ENCODE data around the gene ZCWPW1. TPM values are rescaled to one million over a fixed set of nuclear protein-coding genes. Genes with fewer than 3 reads are reported as not detected.

ZCWPW1 gene
- total RNA-seq, 1 experiment from 2014 or later: 4.1 TPM

- no peak for TF ChIP-seq CTCF (IDR thresholded peaks at IDR 0.05; ENCODE audit: unreplicated experiment)
- CTCF ChIA-PET: no interaction called here
- intact Hi-C loops (cut with micrococcal nuclease; ENCODE audit: unreplicated experiment): no loop called here
- Mint-ChIP-seq H3K36me3 (ENCODE audit: insufficient read depth, unreplicated experiment) (peaks cover 35% of the 10 kb centered on the region), H3K4me3 (ENCODE audit: low read depth, unreplicated experiment) (no peak overlapping the region), H3K9me3 (ENCODE audit: low read depth, unreplicated experiment) (no peaks in the 10 kb centered on the region), H3K27ac (ENCODE audit: unreplicated experiment) (no peak overlapping the region), H3K27me3 (ENCODE audit: unreplicated experiment) (no peaks in the 10 kb centered on the region), H3K4me1 (ENCODE audit: low read depth, unreplicated experiment) (peaks cover 10% of the 10 kb centered on the region)
- no peak for DNase-seq
- BruUV-seq (replicated peaks): no TSS peak
Observed at GRCh38 chr7:100438172-100438571, 9.7 kb upstream of the ZCWPW1 start.

GRCh38 chr7:100437150-100438100 is 8.9 kb upstream of the ZCWPW1 start:
- CTCF ChIA-PET: interaction anchor here (0.5 kb wide), 1 partner anchor 320 kb away, joined by 3 read pairs; no protein-coding TSS in a partner anchor
- intact Hi-C loops (cut with micrococcal nuclease; ENCODE audit: unreplicated experiment): no loop called here
- BruUV-seq (replicated peaks): no TSS peak
- Mint-ChIP-seq H3K4me3 (ENCODE audit: low read depth, unreplicated experiment) (no peak overlapping the region), H3K36me3 (ENCODE audit: insufficient read depth, unreplicated experiment) (peaks cover 40% of the 10 kb centered on the region), H3K27ac (ENCODE audit: unreplicated experiment) (no peak overlapping the region), H3K27me3 (ENCODE audit: unreplicated experiment) (no peaks in the 10 kb centered on the region), H3K4me1 (ENCODE audit: low read depth, unreplicated experiment) (peaks cover 10% of the 10 kb centered on the region), H3K9me3 (ENCODE audit: low read depth, unreplicated experiment) (no peaks in the 10 kb centered on the region)
- no peak for DNase-seq
- TF ChIP-seq CTCF (IDR thresholded peaks at IDR 0.05; ENCODE audit: unreplicated experiment): no peak

GRCh38 chr7:100435401-100436304 is 7.2 kb upstream of the ZCWPW1 start:
- no TSS peak for BruUV-seq (replicated peaks)
- DNase-seq: peak; percentile 28
- Mint-ChIP-seq H3K4me1 (ENCODE audit: low read depth, unreplicated experiment) (peaks cover 10% of the 10 kb centered on the region), H3K36me3 (ENCODE audit: insufficient read depth, unreplicated experiment) (peaks cover 52% of the 10 kb centered on the region), H3K27ac (ENCODE audit: unreplicated experiment) (peak overlapping the region; percentile 99), H3K27me3 (ENCODE audit: unreplicated experiment) (no peaks in the 10 kb centered on the region), H3K9me3 (ENCODE audit: low read depth, unreplicated experiment) (no peaks in the 10 kb centered on the region), H3K4me3 (ENCODE audit: low read depth, unreplicated experiment) (peak overlapping the region; percentile 83)
- CTCF ChIA-PET: no interaction called here
- intact Hi-C loops (cut with micrococcal nuclease; ENCODE audit: unreplicated experiment): no loop called here
- no peak for TF ChIP-seq CTCF (IDR thresholded peaks at IDR 0.05; ENCODE audit: unreplicated experiment)

GRCh38 chr7:100434297-100435144 is 6.0 kb upstream of the ZCWPW1 start:
- TF ChIP-seq CTCF (IDR thresholded peaks at IDR 0.05; ENCODE audit: unreplicated experiment): no peak
- BruUV-seq (replicated peaks): TSS peak; percentile 58
- Mint-ChIP-seq H3K27me3 (ENCODE audit: unreplicated experiment) (peaks cover 3% of the 10 kb centered on the region), H3K4me1 (ENCODE audit: low read depth, unreplicated experiment) (peaks cover 10% of the 10 kb centered on the region), H3K27ac (ENCODE audit: unreplicated experiment) (peak overlapping the region; percentile 96), H3K4me3 (ENCODE audit: low read depth, unreplicated experiment) (peak overlapping the region; percentile 83), H3K36me3 (ENCODE audit: insufficient read depth, unreplicated experiment) (peaks cover 62% of the 10 kb centered on the region), H3K9me3 (ENCODE audit: low read depth, unreplicated experiment) (no peaks in the 10 kb centered on the region)
- no peak for DNase-seq
- intact Hi-C loops (cut with micrococcal nuclease; ENCODE audit: unreplicated experiment): no loop called here
- CTCF ChIA-PET: no interaction called here
